Measurements from ENCODE around the gene TMEM208. TPM values are rescaled to one million over a fixed set of nuclear protein-coding genes. Genes with fewer than 3 reads are reported as not detected.

Gene TMEM208
- total RNA-seq, 1 donor from 2014 or later, result 41.3 TPM

DNA sequence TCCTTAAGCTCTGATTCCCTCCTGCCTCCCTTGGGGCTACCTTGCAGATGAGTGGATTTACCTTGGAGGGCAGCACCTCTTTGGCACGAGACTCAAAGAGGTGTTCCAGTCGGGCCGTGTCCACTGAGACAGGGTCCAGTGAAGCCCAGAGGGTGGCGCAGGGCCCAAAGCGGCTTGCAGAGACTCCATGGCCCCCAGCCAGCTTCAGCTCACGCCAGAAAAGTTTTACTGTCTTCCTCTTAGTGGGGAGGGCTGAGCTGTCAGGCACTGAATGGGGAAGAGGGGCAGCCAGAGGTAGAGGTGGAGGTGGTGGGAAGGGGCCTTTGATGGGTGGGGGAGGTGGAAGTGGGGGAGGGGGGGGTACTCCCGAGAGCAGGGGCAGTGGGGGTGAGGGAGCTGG is 6.7 kb downstream of the TMEM208 start:
- intact Hi-C loops (cut with micrococcal nuclease), result no loop called here
- CTCF ChIA-PET, result interaction anchor here (1.2 kb wide), 1 partner anchor 11 kb away, joined by 3 read pairs; no protein-coding TSS in a partner anchor
- no peaks in the 10 kb centered on the region for H3K27me3 Mint-ChIP-seq
- no peak overlapping the region for H3K4me3 Mint-ChIP-seq
- POLR2A ChIA-PET, result interaction anchor here (0.6 to 1.4 kb wide), 2 partner anchors 11 to 570 kb away, joined by 3 to 6 read pairs; no protein-coding TSS in a partner anchor
- H3K27ac Mint-ChIP-seq, result no peak overlapping the region
- H3K36me3 Mint-ChIP-seq (ENCODE audit: low read depth), result peaks cover 69% of the 10 kb centered on the region
- no peak for ATAC-seq (ENCODE audit: low read depth)
- H3K9me3 Mint-ChIP-seq, result no peaks in the 10 kb centered on the region
- TF ChIP-seq, protein P1, sequence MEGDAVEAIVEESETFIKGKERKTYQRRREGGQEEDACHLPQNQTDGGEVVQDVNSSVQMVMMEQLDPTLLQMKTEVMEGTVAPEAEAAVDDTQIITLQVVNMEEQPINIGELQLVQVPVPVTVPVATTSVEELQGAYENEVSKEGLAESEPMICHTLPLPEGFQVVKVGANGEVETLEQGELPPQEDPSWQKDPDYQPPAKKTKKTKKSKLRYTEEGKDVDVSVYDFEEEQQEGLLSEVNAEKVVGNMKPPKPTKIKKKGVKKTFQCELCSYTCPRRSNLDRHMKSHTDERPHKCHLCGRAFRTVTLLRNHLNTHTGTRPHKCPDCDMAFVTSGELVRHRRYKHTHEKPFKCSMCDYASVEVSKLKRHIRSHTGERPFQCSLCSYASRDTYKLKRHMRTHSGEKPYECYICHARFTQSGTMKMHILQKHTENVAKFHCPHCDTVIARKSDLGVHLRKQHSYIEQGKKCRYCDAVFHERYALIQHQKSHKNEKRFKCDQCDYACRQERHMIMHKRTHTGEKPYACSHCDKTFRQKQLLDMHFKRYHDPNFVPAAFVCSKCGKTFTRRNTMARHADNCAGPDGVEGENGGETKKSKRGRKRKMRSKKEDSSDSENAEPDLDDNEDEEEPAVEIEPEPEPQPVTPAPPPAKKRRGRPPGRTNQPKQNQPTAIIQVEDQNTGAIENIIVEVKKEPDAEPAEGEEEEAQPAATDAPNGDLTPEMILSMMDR (IDR thresholded peaks at IDR 0.05), result no peak
- peaks cover 1% of the 10 kb centered on the region for H3K4me1 Mint-ChIP-seq
- DNase-seq, result no peak

DNA sequence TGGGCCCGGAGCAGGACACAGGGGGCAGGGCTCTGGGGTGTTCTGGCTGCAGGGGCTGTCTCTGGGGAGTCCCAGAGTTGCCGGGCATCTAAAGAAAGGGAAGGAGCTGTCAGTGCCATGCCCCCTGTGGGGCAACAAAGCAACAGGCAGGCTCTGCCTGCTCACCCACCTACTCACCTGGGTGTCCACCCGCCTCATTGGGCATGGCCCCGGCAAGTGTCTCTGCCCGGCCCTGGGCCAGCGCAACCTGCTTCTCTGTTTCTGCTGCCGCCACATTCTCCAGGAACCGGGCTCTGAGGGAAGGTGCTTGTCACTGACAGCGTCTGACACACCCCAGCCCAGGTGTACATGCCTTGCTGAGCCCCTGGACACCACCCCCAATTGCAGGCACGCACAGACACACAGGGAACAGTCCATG is 7.3 kb downstream of the TMEM208 start:
- H3K4me3 Mint-ChIP-seq, result no peak overlapping the region
- ATAC-seq (ENCODE audit: low read depth), result no peak
- H3K27me3 Mint-ChIP-seq, result no peaks in the 10 kb centered on the region
- intact Hi-C loops (cut with micrococcal nuclease), result no loop called here
- CTCF ChIA-PET, result no interaction called here
- H3K9me3 Mint-ChIP-seq, result no peaks in the 10 kb centered on the region
- POLR2A ChIA-PET, result interaction anchor here (1.4 kb wide), 1 partner anchor 11 kb away, joined by 3 read pairs; no protein-coding TSS in a partner anchor
- TF ChIP-seq, protein P1 (IDR thresholded peaks at IDR 0.05), result no peak
- peaks cover 68% of the 10 kb centered on the region for H3K36me3 Mint-ChIP-seq (ENCODE audit: low read depth)
- no peaks in the 10 kb centered on the region for H3K4me1 Mint-ChIP-seq
- DNase-seq, result no peak
- no peak overlapping the region for H3K27ac Mint-ChIP-seq

DNA sequence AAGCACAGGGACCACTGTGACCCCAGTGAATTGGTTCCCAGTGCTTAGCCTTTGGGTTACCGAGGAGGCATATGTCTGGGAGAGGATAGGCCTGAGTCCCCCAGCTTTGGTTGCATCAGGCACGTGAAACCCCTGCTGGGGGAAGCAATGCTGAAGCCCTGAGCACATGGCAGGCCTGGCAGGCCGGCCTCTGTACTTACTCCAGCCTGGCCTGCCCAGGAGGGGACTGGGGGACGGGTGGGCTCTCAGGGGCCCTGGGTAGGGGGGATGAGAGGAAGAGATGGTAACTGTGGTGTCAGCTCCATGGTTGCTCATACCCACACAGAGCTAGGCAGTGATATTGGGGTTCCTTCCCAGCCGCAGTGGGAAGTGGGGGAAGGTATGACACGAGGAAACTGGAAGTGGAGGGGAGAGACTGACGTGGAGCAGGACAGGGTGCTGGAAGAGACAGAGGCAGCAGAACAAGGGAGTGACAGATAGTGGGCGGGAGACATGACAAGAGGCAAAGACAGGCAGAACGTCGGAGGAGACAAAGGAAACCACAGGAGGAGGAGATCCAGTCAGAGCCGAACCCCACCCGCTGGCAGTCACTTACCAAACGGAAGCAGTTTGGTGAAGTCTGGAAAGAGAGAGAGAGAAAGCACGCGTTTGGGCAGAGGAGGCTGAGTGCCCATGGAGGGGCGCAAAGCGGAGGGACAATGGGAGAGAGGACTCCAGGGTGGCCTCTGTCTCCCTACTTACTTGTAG is 9.1 kb downstream of the TMEM208 start:
- Mint-ChIP-seq H3K4me1 (no peaks in the 10 kb centered on the region), H3K27ac (no peak overlapping the region), H3K9me3 (no peaks in the 10 kb centered on the region), H3K4me3 (no peak overlapping the region), H3K36me3 (ENCODE audit: low read depth) (peaks cover 50% of the 10 kb centered on the region), H3K27me3 (no peaks in the 10 kb centered on the region)
- intact Hi-C loops (cut with micrococcal nuclease), result no loop called here
- TF ChIP-seq, protein P1 (IDR thresholded peaks at IDR 0.05), result no peak
- ChIA-PET CTCF (no interaction called here), POLR2A (interaction anchor here (0.7 to 4.3 kb wide), 3 partner anchors 8 to 9 kb away, joined by 3 to 25 read pairs (median 5); partner anchors contain the start of gene TMEM208)
- DNase-seq (no peak), ATAC-seq (ENCODE audit: low read depth) (no peak)

DNA sequence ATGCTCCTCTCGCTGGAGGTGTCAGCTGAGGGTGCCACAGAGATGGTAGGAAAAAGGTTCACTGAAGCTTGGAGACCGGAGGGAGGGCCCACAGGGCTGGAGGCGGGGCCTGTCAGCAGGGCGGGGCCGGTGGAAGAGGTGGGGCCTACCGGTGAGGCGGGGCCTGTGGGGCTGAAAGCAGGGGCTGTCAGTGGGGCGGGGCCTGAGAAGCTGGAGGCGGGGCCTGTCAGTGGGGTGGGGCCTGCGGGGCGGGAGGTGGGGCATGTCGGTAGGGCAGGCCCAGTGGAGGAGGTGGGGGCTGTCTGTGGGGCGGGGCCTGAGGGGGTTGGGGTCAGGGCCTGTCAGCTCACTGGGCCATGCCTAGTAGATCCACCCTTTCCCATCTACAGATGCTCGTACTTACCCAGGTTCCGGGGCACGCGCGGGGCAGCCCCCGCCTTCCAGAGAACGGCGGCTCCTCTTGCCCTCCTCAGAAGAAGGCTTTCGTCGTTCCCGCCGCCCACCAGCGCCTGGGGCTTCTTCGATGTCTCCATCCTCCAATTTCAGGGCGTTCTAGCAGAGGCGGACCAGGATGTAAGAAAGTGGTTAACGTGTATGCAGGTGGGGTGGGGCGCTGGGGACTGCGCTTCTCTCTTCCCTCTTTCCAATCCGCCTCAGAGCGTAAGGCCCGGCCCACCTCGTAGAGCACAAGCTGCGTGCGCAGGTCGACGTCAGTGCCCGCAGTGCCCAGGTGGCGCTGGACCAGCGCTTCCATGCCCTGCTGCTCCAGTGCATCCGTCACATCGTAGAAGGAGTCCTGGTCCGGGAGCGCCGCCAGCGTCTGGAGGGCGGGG is 9.8 kb downstream of the TMEM208 start:
- no peaks in the 10 kb centered on the region for H3K4me1 Mint-ChIP-seq
- DNase-seq (peak; percentile 34), ATAC-seq (ENCODE audit: low read depth) (peak; percentile 85)
- no peak overlapping the region for H3K27ac Mint-ChIP-seq
- H3K4me3 Mint-ChIP-seq, result no peak overlapping the region
- POLR2A ChIA-PET, result interaction anchor here (0.6 to 4.3 kb wide), 2 partner anchors 9 to 195 kb away, joined by 8 to 25 read pairs; partner anchors contain the start of gene TMEM208
- CTCF ChIA-PET, result no interaction called here
- no peaks in the 10 kb centered on the region for H3K9me3 Mint-ChIP-seq
- peaks cover 44% of the 10 kb centered on the region for H3K36me3 Mint-ChIP-seq (ENCODE audit: low read depth)
- TF ChIP-seq, protein P1 (IDR thresholded peaks at IDR 0.05), result no peak
- H3K27me3 Mint-ChIP-seq, result no peaks in the 10 kb centered on the region
- intact Hi-C loops (cut with micrococcal nuclease), result no loop called here
